A549 (cell line): ENCODE measurements around the gene PPIL4.

Experiments used
- BHLHE40 ChIP-seq: IDR thresholded peaks from 2 replicates; pipeline ENCODE4 v1.6.1; 2012; ENCODE audit warnings: low read depth, low read length, inconsistent platforms
- CHD2 ChIP-seq: fragments of 150-350 bp; IDR thresholded peaks from 2 replicates; pipeline ENCODE4 v1.6.1; 2014; ENCODE audit warnings: low read length; ENCODE audit not compliant: partially characterized antibody
- EHF ChIP-seq: fragments of 250-450 bp; sonication (Bioruptor Pico); IDR thresholded peaks from 2 replicates; pipeline ENCODE4 v1.5.0; 2020; ENCODE audit warnings: mild to moderate bottlenecking
- EP300 ChIP-seq, 2 experiments: fragments of >200 bp; sonication (Bioruptor Twin); formaldehyde crosslinking; IDR thresholded peaks; 2 replicates in 1 of 2; 3 replicates in 1 of 2; pipeline ENCODE4 v1.6.1; 2016 to 2017
- HOXA7 ChIP-seq: fragments of 250-450 bp; sonication (Bioruptor Pico); IDR thresholded peaks from 2 replicates; pipeline ENCODE4 v1.5.0; 2020; ENCODE audit warnings: mild to moderate bottlenecking, moderate library complexity
- MAZ ChIP-seq: fragments of 150-350 bp; IDR thresholded peaks from 2 replicates; pipeline ENCODE4 v1.6.1; 2014; ENCODE audit warnings: antibody characterized with exemption, low read depth, low read length, borderline replicate concordance
- NR3C1 ChIP-seq: fragments of >200 bp; sonication (Bioruptor Twin); formaldehyde crosslinking; IDR thresholded peaks from 3 replicates; pipeline ENCODE4 v1.6.1; 2017
- POLR2A ChIP-seq: IDR thresholded peaks from 2 replicates; pipeline ENCODE4 v1.6.1; 2012; ENCODE audit warnings: mild to moderate bottlenecking, low read length
- POLR2AphosphoS2 ChIP-seq: conservative IDR thresholded peaks from 2 replicates; pipeline ENCODE4 v1.6.1; 2012; ENCODE audit warnings: low read length, improper control_type of control experiment, inconsistent platforms
- TF ChIP-seq, protein P1 (sequence below): fragments of >200 bp; sonication (Bioruptor Twin); formaldehyde crosslinking; IDR thresholded peaks from 3 replicates; pipeline ENCODE4 v1.5.1; 2016
- TF ChIP-seq, protein P2 (sequence below): IDR thresholded peaks from 2 replicates; pipeline ENCODE4 v1.6.1; 2012

DNA sequence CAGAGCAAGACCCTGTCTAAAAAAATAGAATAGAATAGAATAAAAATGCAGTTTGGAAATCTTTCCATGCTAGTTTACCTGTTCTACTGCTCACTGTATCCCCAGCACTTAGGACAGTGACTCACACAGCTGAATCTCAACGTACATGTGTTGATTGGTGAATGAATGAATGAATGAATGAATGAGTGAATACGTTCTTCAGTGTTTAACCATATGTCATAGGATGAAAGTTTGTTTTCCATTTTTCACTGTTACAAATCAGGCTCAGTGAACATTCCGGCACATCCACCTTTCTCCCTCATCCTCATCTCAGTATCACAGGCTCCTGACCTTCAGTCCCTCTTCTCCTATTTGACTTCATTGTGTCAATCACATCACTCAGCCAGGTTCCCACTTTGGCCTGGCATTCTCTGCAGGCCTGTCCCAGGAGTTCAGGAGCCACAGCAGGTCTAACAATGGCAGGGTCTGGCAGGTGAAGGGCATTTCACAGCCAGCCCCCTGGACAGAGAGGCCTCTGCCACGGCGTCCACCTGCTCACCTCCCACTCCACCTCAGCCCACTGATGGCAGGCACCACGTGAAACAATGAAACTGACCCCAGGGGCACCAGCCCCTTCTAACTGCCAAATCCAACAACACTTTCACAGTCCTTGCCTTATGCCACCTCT, 68.9 kb downstream of the PPIL4 start:
- TF ChIP-seq, protein P1, sequence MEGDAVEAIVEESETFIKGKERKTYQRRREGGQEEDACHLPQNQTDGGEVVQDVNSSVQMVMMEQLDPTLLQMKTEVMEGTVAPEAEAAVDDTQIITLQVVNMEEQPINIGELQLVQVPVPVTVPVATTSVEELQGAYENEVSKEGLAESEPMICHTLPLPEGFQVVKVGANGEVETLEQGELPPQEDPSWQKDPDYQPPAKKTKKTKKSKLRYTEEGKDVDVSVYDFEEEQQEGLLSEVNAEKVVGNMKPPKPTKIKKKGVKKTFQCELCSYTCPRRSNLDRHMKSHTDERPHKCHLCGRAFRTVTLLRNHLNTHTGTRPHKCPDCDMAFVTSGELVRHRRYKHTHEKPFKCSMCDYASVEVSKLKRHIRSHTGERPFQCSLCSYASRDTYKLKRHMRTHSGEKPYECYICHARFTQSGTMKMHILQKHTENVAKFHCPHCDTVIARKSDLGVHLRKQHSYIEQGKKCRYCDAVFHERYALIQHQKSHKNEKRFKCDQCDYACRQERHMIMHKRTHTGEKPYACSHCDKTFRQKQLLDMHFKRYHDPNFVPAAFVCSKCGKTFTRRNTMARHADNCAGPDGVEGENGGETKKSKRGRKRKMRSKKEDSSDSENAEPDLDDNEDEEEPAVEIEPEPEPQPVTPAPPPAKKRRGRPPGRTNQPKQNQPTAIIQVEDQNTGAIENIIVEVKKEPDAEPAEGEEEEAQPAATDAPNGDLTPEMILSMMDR, result no peak
- TF ChIP-seq BHLHE40 (no peak), CHD2 (no peak), EP300 (IDR thresholded peaks at IDR 0.05) (no peak), POLR2A (no peak), HOXA7 (CRISPR knock-in tag) (no peak), MAZ (no peak), NR3C1 (no peak), POLR2AphosphoS2 (no peak), EHF (CRISPR knock-in tag) (no peak)
- TF ChIP-seq, protein P2, sequence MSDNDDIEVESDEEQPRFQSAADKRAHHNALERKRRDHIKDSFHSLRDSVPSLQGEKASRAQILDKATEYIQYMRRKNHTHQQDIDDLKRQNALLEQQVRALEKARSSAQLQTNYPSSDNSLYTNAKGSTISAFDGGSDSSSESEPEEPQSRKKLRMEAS, result no peak
